HepG2 (cell line): ENCODE measurements around the gene SLC50A1. TPM values are rescaled to one million over a fixed set of nuclear protein-coding genes. Genes with fewer than 3 reads are reported as not detected.

Source experiments
- BCL6 ChIP-seq: IDR thresholded peaks from 2 replicates; pipeline ENCODE4 v1.6.1; 2016; ENCODE audit warnings: missing genetic modification reagents, missing compliant biosample characterization
- CC2D1A ChIP-seq: sonication (generic); formaldehyde crosslinking; IDR thresholded peaks from 2 replicates; pipeline ENCODE4 v1.8.1; 2023; ENCODE audit warnings: mild to moderate bottlenecking, missing genetic modification reagents
- CHD4 ChIP-seq: fragments of 200-600 bp; sonication (generic); IDR thresholded peaks from 2 replicates; pipeline ENCODE4 v1.7.0; 2017; ENCODE audit warnings: mild to moderate bottlenecking, low read length, borderline replicate concordance
- DNMT1 ChIP-seq: sonication (generic); formaldehyde crosslinking; IDR thresholded peaks from 2 replicates; pipeline ENCODE4 v1.5.1; 2020; ENCODE audit warnings: mild to moderate bottlenecking, missing genetic modification reagents
- FOXM1 ChIP-seq: sonication (generic); formaldehyde crosslinking; IDR thresholded peaks from 2 replicates; pipeline ENCODE4 v1.5.0; 2020; ENCODE audit warnings: missing genetic modification reagents
- IRX3 ChIP-seq: sonication (generic); formaldehyde crosslinking; IDR thresholded peaks from 2 replicates; pipeline ENCODE4 v1.8.1; 2023; ENCODE audit warnings: mild to moderate bottlenecking, low read depth, missing genetic modification reagents, borderline replicate concordance
- NFIB ChIP-seq: sonication (generic); formaldehyde crosslinking; IDR thresholded peaks from 2 replicates; pipeline ENCODE4 v1.9.0; 2021; ENCODE audit warnings: missing genetic modification reagents, mild to moderate bottlenecking, borderline replicate concordance
- PTBP1 ChIP-seq: fragments of 200-400 bp; formaldehyde crosslinking; IDR thresholded peaks from 2 replicates; pipeline ENCODE4 v1.6.1; 2018; ENCODE audit warnings: low read length, low read depth; ENCODE audit not compliant: poor library complexity, severe bottlenecking
- SKI ChIP-seq: fragments of 450-650 bp; IDR thresholded peaks from one replicate; pipeline ENCODE4 v1.6.1; 2018; ENCODE audit warnings: mild to moderate bottlenecking; ENCODE audit not compliant: partially characterized antibody
- ZNF225 ChIP-seq: sonication (generic); formaldehyde crosslinking; IDR thresholded peaks from 2 replicates; pipeline ENCODE4 v1.4.0; 2020; ENCODE audit warnings: mild to moderate bottlenecking, missing genetic modification reagents
- ZNF253 ChIP-seq: sonication (generic); formaldehyde crosslinking; IDR thresholded peaks from 2 replicates; pipeline ENCODE4 v1.8.0; 2022; ENCODE audit warnings: mild to moderate bottlenecking, missing genetic modification reagents, borderline replicate concordance
- ZSCAN25 ChIP-seq: sonication (generic); formaldehyde crosslinking; IDR thresholded peaks from 2 replicates; pipeline ENCODE4 v1.8.0; 2022; ENCODE audit warnings: mild to moderate bottlenecking, missing genetic modification reagents
- polyA plus RNA-seq, 8 experiments: library from polyadenylated mRNA; depleted of rRNA in 3 of 8; stranded (reverse) in 7 of 8; unstranded in 1 of 8; fragments of >200 nt; fragmentation: Illumina TruSeq in 4 of 8; extraction: Trizol in 4 of 8; gene quantifications; 2 replicates each; pipeline versions ENCODE4 v1.2.1 to v1.2.3, GENCODE V29; 2011 to 2016; ENCODE audit warnings: low read depth in 4 of 8, missing spikeins in 1 of 8, mixed read lengths in 1 of 8; ENCODE audit not compliant: insufficient read depth in 1 of 8
- total RNA-seq, 5 experiments: library from RNA; depleted of rRNA; stranded (reverse); fragments of >200 nt; fragmentation: Illumina TruSeq; extraction: Trizol; gene quantifications; 2 replicates each; pipeline ENCODE4 v1.2.3, GENCODE V29; 2016; ENCODE audit warnings: low read depth in 1 of 5
- TF ChIP-seq, protein P1 (sequence below): sonication (generic); formaldehyde crosslinking; IDR thresholded peaks from 2 replicates; pipeline ENCODE4 v1.4.0; 2020; ENCODE audit warnings: missing genetic modification reagents, mild to moderate bottlenecking, borderline replicate concordance
- TF ChIP-seq, protein P2 (sequence below): sonication (generic); formaldehyde crosslinking; IDR thresholded peaks from 2 replicates; pipeline ENCODE4 v1.4.0; 2020; ENCODE audit warnings: missing genetic modification reagents
- TF ChIP-seq, protein P3 (sequence below): sonication (generic); formaldehyde crosslinking; IDR thresholded peaks from 2 replicates; pipeline ENCODE4 v1.4.0; 2020; ENCODE audit warnings: missing genetic modification reagents
- TF ChIP-seq, protein P4 (sequence below): sonication (generic); formaldehyde crosslinking; IDR thresholded peaks from 2 replicates; pipeline ENCODE4 v1.4.0; 2020; ENCODE audit warnings: missing genetic modification reagents

Gene SLC50A1
- total and polyA plus RNA-seq, 2 of the 13 experiments (the other 11 are each of a cell fraction or from before 2014, with no cell fraction given): 22.5 to 46.8 TPM

DNA sequence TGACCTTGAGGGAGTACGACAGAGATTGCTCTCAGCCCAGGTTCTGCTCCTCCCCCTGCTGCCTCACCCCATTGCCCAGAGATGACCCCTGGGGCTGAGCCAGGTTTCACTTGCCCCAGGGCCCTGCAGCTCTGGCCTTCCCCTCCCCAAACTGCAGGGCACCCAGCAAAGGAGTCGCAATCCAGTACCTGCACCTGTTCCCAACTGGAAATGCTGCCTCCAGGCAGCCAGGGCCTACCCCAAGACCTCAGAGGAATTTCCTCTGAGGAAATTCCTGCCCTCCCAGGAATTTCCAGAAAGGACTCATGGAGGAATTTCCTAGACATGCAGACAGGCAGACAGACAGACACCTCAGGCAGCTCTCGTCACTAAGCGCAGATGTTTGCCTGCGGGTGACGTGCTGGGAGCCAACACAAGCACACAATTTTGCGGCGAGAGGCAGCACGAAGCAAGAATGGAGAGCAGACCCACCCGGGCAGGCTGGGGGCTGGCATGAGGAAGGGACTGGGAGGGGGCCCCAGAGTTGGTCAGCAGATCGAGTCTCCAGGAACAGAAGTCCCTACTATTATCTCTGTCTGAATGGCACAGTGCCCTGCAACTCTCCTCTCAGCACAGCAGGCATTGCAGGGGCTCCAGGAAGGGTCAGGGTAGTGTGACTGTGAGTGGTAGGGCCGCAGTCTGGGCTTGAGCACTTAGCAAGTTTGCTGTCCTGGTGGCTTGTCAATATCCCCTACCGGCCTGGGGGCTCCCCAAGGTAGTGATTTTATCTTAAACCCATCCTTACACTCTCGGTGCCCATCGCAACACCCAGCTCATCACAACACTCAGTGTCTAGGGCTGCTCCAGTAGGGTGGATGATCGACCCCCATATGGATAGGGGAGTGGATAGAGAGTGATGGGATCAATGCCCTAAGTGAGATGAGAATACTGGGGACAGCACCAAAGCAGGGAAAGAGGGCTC, 10.9 kb upstream of the SLC50A1 start (continued):
- TF ChIP-seq, protein P1, sequence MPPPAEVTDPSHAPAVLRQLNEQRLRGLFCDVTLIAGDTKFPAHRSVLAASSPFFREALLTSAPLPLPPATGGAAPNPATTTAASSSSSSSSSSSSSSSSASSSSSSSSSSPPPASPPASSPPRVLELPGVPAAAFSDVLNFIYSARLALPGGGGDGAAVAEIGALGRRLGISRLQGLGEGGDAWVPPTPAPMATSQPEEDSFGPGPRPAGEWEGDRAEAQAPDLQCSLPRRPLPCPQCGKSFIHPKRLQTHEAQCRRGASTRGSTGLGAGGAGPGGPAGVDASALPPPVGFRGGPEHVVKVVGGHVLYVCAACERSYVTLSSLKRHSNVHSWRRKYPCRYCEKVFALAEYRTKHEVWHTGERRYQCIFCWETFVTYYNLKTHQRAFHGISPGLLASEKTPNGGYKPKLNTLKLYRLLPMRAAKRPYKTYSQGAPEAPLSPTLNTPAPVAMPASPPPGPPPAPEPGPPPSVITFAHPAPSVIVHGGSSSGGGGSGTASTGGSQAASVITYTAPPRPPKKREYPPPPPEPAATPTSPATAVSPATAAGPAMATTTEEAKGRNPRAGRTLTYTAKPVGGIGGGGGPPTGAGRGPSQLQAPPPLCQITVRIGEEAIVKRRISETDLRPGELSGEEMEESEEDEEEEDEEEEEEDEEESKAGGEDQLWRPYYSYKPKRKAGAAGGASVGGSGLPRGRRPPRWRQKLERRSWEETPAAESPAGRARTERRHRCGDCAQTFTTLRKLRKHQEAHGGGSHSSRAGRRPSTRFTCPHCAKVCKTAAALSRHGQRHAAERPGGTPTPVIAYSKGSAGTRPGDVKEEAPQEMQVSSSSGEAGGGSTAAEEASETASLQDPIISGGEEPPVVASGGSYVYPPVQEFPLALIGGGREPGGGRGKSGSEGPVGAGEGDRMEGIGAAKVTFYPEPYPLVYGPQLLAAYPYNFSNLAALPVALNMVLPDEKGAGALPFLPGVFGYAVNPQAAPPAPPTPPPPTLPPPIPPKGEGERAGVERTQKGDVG: no peak
- TF ChIP-seq, protein P2, sequence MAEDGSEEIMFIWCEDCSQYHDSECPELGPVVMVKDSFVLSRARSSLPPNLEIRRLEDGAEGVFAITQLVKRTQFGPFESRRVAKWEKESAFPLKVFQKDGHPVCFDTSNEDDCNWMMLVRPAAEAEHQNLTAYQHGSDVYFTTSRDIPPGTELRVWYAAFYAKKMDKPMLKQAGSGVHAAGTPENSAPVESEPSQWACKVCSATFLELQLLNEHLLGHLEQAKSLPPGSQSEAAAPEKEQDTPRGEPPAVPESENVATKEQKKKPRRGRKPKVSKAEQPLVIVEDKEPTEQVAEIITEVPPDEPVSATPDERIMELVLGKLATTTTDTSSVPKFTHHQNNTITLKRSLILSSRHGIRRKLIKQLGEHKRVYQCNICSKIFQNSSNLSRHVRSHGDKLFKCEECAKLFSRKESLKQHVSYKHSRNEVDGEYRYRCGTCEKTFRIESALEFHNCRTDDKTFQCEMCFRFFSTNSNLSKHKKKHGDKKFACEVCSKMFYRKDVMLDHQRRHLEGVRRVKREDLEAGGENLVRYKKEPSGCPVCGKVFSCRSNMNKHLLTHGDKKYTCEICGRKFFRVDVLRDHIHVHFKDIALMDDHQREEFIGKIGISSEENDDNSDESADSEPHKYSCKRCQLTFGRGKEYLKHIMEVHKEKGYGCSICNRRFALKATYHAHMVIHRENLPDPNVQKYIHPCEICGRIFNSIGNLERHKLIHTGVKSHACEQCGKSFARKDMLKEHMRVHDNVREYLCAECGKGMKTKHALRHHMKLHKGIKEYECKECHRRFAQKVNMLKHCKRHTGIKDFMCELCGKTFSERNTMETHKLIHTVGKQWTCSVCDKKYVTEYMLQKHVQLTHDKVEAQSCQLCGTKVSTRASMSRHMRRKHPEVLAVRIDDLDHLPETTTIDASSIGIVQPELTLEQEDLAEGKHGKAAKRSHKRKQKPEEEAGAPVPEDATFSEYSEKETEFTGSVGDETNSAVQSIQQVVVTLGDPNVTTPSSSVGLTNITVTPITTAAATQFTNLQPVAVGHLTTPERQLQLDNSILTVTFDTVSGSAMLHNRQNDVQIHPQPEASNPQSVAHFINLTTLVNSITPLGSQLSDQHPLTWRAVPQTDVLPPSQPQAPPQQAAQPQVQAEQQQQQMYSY (CRISPR knock-in tag): no peak
- TF ChIP-seq IRX3 (CRISPR knock-in tag): no peak
- TF ChIP-seq, protein P3, sequence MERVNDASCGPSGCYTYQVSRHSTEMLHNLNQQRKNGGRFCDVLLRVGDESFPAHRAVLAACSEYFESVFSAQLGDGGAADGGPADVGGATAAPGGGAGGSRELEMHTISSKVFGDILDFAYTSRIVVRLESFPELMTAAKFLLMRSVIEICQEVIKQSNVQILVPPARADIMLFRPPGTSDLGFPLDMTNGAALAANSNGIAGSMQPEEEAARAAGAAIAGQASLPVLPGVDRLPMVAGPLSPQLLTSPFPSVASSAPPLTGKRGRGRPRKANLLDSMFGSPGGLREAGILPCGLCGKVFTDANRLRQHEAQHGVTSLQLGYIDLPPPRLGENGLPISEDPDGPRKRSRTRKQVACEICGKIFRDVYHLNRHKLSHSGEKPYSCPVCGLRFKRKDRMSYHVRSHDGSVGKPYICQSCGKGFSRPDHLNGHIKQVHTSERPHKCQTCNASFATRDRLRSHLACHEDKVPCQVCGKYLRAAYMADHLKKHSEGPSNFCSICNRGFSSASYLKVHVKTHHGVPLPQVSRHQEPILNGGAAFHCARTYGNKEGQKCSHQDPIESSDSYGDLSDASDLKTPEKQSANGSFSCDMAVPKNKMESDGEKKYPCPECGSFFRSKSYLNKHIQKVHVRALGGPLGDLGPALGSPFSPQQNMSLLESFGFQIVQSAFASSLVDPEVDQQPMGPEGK (CRISPR knock-in tag): peak; percentile 23; the same call in 1 of the 2 replicates
- TF ChIP-seq BCL6 (CRISPR knock-in tag): peak; percentile 81
- TF ChIP-seq PTBP1: no peak
- TF ChIP-seq DNMT1 (CRISPR knock-in tag): 0 out of 2 replicates have a peak, but pooled peaks have one; percentile 61
- TF ChIP-seq NFIB: no peak
- peak; percentile 74; the same call in 1 of the 2 replicates for TF ChIP-seq ZSCAN25 (CRISPR knock-in tag)
- TF ChIP-seq ZNF253 (CRISPR knock-in tag): no peak
- TF ChIP-seq CHD4: no peak
- TF ChIP-seq, protein P4, sequence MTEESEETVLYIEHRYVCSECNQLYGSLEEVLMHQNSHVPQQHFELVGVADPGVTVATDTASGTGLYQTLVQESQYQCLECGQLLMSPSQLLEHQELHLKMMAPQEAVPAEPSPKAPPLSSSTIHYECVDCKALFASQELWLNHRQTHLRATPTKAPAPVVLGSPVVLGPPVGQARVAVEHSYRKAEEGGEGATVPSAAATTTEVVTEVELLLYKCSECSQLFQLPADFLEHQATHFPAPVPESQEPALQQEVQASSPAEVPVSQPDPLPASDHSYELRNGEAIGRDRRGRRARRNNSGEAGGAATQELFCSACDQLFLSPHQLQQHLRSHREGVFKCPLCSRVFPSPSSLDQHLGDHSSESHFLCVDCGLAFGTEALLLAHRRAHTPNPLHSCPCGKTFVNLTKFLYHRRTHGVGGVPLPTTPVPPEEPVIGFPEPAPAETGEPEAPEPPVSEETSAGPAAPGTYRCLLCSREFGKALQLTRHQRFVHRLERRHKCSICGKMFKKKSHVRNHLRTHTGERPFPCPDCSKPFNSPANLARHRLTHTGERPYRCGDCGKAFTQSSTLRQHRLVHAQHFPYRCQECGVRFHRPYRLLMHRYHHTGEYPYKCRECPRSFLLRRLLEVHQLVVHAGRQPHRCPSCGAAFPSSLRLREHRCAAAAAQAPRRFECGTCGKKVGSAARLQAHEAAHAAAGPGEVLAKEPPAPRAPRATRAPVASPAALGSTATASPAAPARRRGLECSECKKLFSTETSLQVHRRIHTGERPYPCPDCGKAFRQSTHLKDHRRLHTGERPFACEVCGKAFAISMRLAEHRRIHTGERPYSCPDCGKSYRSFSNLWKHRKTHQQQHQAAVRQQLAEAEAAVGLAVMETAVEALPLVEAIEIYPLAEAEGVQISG: peak; percentile 26; the same call in 1 of the 2 replicates
- no peak for TF ChIP-seq CC2D1A (CRISPR knock-in tag)
- TF ChIP-seq ZNF225 (CRISPR knock-in tag): no peak
- TF ChIP-seq SKI: peak; percentile 16
- no peak for TF ChIP-seq FOXM1 (CRISPR knock-in tag)
